ENCODE results near the gene TREX2. TPM values are rescaled to one million over a fixed set of nuclear protein-coding genes. Genes with fewer than 3 reads are reported as not detected.

Gene TREX2
- total RNA-seq, 1 experiment from 2014 or later, result 0.30 TPM

- no peaks in the 10 kb centered on the region for H3K9me2 ChIP-seq (replicated peaks; ENCODE audit: insufficient read depth, low read length)
- no peaks in the 10 kb centered on the region for H4K20me1 ChIP-seq (ENCODE audit: insufficient read depth, low read depth, low read length)
- no peaks in the 10 kb centered on the region for H3K4me1 ChIP-seq (ENCODE audit: low read length)
- H3K27me3 ChIP-seq (ENCODE audit: low read length), result no peaks in the 10 kb centered on the region
- no peaks in the 10 kb centered on the region for H3K79me2 ChIP-seq (ENCODE audit: low read length)
- no peak overlapping the region for H2AFZ ChIP-seq (ENCODE audit: low read length)
- H3K36me3 ChIP-seq (ENCODE audit: insufficient read depth, low read length), result no peaks in the 10 kb centered on the region
- no peak overlapping the region for H3K4me2 ChIP-seq (ENCODE audit: low read depth, low read length, poor library complexity, severe bottlenecking)
- DNase-seq, result peak; percentile 12
- H3K9ac ChIP-seq (ENCODE audit: low read length), result no peak overlapping the region
- no peak overlapping the region for H3K4me3 ChIP-seq (ENCODE audit: low read length)
- no peak overlapping the region for H3K27ac ChIP-seq (ENCODE audit: low read length)
- no peaks in the 10 kb centered on the region for H3K9me3 ChIP-seq (ENCODE audit: low read length)
These were observed 47.4 kb downstream of the TREX2 start for GRCh38 chrX:153398275-153398960.

DNA sequence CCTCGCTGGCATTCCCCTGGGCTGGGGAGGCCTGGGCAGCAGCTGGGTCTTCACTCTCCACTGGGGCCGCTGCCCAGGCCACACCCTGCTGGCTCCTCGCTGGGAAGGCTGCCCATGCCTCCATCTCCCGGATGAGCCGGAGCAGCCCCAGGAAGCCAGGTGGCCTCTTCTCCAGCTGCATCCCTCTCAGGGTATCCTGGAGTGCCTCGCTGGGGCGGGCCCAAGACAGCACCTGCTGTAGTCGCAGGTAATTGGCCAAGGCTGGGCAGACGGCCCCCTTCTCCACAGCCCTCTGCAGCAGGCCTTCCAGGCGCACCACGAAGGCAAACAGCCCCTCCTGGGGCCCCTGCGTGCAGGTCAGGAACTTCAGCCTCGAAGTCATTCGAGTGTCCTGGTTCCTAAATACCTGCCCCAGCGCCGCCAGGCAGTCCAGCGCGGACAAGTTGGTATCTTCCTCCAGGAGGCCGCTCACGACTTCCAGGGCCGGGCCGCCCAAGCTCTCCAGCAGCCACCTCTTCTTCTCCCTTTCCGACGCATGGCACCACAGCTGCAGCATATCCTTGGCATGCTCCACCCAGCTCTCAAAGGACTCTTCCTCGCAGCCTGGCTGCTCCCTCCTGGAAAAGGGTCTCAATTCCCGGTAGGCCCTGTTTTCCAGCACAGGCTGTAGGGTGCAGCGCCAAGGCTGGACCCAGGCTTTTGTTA, 48.4 kb downstream of the TREX2 start:
- Histone ChIP-seq H3K27ac (ENCODE audit: low read length) (no peak overlapping the region), H3K79me2 (ENCODE audit: low read length) (no peaks in the 10 kb centered on the region), H2AFZ (ENCODE audit: low read length) (no peak overlapping the region), H3K9me3 (ENCODE audit: low read length) (no peaks in the 10 kb centered on the region), H3K4me1 (ENCODE audit: low read length) (no peaks in the 10 kb centered on the region), H3K4me3 (ENCODE audit: low read length) (no peak overlapping the region), H3K4me2 (ENCODE audit: low read depth, low read length, poor library complexity, severe bottlenecking) (no peak overlapping the region), H3K36me3 (ENCODE audit: insufficient read depth, low read length) (no peaks in the 10 kb centered on the region), H3K9me2 (replicated peaks; ENCODE audit: insufficient read depth, low read length) (no peaks in the 10 kb centered on the region), H3K27me3 (ENCODE audit: low read length) (no peaks in the 10 kb centered on the region), H3K9ac (ENCODE audit: low read length) (no peak overlapping the region), H4K20me1 (ENCODE audit: insufficient read depth, low read depth, low read length) (no peaks in the 10 kb centered on the region)
- DNase-seq, result peak; percentile 17

- H3K9me3 ChIP-seq (ENCODE audit: low read length), result no peaks in the 10 kb centered on the region
- no peaks in the 10 kb centered on the region for H3K36me3 ChIP-seq (ENCODE audit: insufficient read depth, low read length)
- H3K27me3 ChIP-seq (ENCODE audit: low read length), result no peaks in the 10 kb centered on the region
- no peaks in the 10 kb centered on the region for H4K20me1 ChIP-seq (ENCODE audit: insufficient read depth, low read depth, low read length)
- DNase-seq, result no peak
- no peak overlapping the region for H3K4me3 ChIP-seq (ENCODE audit: low read length)
- H3K9me2 ChIP-seq (replicated peaks; ENCODE audit: insufficient read depth, low read length), result no peaks in the 10 kb centered on the region
- H3K9ac ChIP-seq (ENCODE audit: low read length), result no peak overlapping the region
- H3K4me1 ChIP-seq (ENCODE audit: low read length), result no peaks in the 10 kb centered on the region
- H2AFZ ChIP-seq (ENCODE audit: low read length), result no peak overlapping the region
- H3K4me2 ChIP-seq (ENCODE audit: low read depth, low read length, poor library complexity, severe bottlenecking), result no peak overlapping the region
- H3K79me2 ChIP-seq (ENCODE audit: low read length), result no peaks in the 10 kb centered on the region
- no peak overlapping the region for H3K27ac ChIP-seq (ENCODE audit: low read length)
These were observed 49.3 kb downstream of the TREX2 start for GRCh38 chrX:153396320-153397195.

DNA sequence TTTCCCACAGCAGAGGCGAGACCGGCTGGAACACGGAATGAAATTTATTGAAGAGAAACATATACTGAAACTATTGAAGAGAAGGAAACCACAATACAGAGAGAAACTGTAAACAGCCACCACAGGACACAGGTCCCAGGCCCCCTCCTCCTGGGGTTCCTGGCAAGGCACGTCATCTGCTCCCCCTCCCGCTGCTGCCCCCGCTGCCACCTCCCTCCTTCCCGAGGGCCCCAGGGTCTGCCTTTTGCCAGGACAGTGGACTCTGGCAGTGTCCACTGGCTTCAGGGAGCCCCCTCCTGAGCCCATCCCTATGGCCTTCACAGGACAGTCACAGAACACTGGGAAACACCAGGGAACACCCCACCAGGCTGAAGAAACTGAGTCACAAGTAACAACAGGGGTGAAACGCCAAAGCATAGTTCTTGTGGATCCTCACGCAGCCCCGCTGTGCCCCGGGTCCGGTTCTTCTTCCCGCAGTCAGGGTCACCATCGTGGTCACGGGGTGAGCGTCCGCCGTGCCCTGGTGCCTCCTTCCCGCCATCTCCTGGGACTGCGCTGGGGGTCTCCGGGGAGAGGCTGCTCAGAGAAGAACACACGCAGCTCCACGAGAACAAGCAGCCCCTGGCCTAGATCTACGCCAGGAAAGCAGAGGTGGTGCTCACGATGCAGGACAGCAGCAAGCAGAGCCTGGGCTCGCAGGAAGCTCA, 50.1 kb downstream of the TREX2 start:
- no peak overlapping the region for H3K4me2 ChIP-seq (ENCODE audit: low read depth, low read length, poor library complexity, severe bottlenecking)
- no peak overlapping the region for H3K9ac ChIP-seq (ENCODE audit: low read length)
- H3K79me2 ChIP-seq (ENCODE audit: low read length), result no peaks in the 10 kb centered on the region
- H3K4me1 ChIP-seq (ENCODE audit: low read length), result no peaks in the 10 kb centered on the region
- H2AFZ ChIP-seq (ENCODE audit: low read length), result no peak overlapping the region
- DNase-seq, result no peak
- H3K27ac ChIP-seq (ENCODE audit: low read length), result no peak overlapping the region
- H3K27me3 ChIP-seq (ENCODE audit: low read length), result no peaks in the 10 kb centered on the region
- H3K9me2 ChIP-seq (replicated peaks; ENCODE audit: insufficient read depth, low read length), result no peaks in the 10 kb centered on the region
- H3K4me3 ChIP-seq (ENCODE audit: low read length), result no peak overlapping the region
- no peaks in the 10 kb centered on the region for H4K20me1 ChIP-seq (ENCODE audit: insufficient read depth, low read depth, low read length)
- no peaks in the 10 kb centered on the region for H3K9me3 ChIP-seq (ENCODE audit: low read length)
- H3K36me3 ChIP-seq (ENCODE audit: insufficient read depth, low read length), result no peaks in the 10 kb centered on the region

DNA sequence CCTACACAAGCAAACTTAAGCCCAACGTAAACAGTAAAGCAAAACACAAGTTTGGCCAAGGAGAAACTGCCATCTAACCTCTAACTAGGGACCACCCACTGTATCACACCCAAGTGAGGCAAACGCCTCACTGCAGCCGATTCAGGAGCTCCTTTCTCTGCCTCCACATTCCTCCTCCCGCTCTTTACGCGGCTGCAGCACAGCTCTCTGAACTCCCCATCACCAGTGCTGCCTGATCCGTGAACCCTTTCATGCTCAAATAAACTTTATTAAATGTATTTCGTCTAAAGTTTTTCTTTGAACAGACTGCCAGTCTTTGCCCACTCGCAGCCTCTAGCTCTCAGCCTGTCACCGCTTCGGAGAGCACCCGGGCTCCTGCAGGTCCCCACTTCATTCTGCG, 51.2 kb downstream of the TREX2 start:
- H3K4me2 ChIP-seq (ENCODE audit: low read depth, low read length, poor library complexity, severe bottlenecking), result no peak overlapping the region

More for the DNA sequence above, 51.2 kb downstream of the TREX2 start:
- H3K9ac ChIP-seq (ENCODE audit: low read length), result no peak overlapping the region
- no peaks in the 10 kb centered on the region for H3K9me2 ChIP-seq (replicated peaks; ENCODE audit: insufficient read depth, low read length)
- H3K4me1 ChIP-seq (ENCODE audit: low read length), result no peaks in the 10 kb centered on the region
- no peak overlapping the region for H2AFZ ChIP-seq (ENCODE audit: low read length)
- no peaks in the 10 kb centered on the region for H3K79me2 ChIP-seq (ENCODE audit: low read length)
- DNase-seq, result no peak
- H3K27me3 ChIP-seq (ENCODE audit: low read length), result no peaks in the 10 kb centered on the region
- H3K36me3 ChIP-seq (ENCODE audit: insufficient read depth, low read length), result no peaks in the 10 kb centered on the region
- H3K27ac ChIP-seq (ENCODE audit: low read length), result no peak overlapping the region
- no peaks in the 10 kb centered on the region for H3K9me3 ChIP-seq (ENCODE audit: low read length)
- H4K20me1 ChIP-seq (ENCODE audit: insufficient read depth, low read depth, low read length), result no peaks in the 10 kb centered on the region
- H3K4me3 ChIP-seq (ENCODE audit: low read length), result no peak overlapping the region

Small RNAs within 50 kb of the gene (small RNA-seq; reads per million reads assigned to genes)
- gene RN7SL667P, result not detected

Other genes with a start within 250 kb of the TREX2 start
- not detected in 2 replicates for gene PNMA6F, start 124.3 kb downstream of the TREX2 start, total RNA-seq (2014; rRNA removed; shearing (Covaris generic); ENCODE audit: low replicate concordance)
- 15.7 and 16.6 TPM in 2 replicates for gene ZNF275, start 111.9 kb downstream of the TREX2 start, total RNA-seq (2014; rRNA removed; shearing (Covaris generic); ENCODE audit: low replicate concordance)
- not detected in 2 replicates for gene PNMA6E, start 44.7 kb downstream of the TREX2 start, total RNA-seq (2014; rRNA removed; shearing (Covaris generic); ENCODE audit: low replicate concordance)
- gene ZFP92, start 34.6 kb downstream of the TREX2 start, total RNA-seq (2014; rRNA removed; shearing (Covaris generic); ENCODE audit: low replicate concordance), result not detected in 2 replicates
- 36.2 and 47.6 TPM in 2 replicates for gene HAUS7, start 24.5 kb upstream of the TREX2 start, total RNA-seq (2014; rRNA removed; shearing (Covaris generic); ENCODE audit: low replicate concordance)
- not detected in 2 replicates for gene BGN, start 48.9 kb upstream of the TREX2 start, total RNA-seq (2014; rRNA removed; shearing (Covaris generic); ENCODE audit: low replicate concordance)
- gene ATP2B3, start 71.6 kb upstream of the TREX2 start, total RNA-seq (2014; rRNA removed; shearing (Covaris generic); ENCODE audit: low replicate concordance), result not detected in 2 replicates
- gene CCNQ, start 153.1 kb upstream of the TREX2 start, total RNA-seq (2014; rRNA removed; shearing (Covaris generic); ENCODE audit: low replicate concordance), result 29.1 and 55.4 TPM in 2 replicates
- gene DUSP9, start 201.1 kb upstream of the TREX2 start, total RNA-seq (2014; rRNA removed; shearing (Covaris generic); ENCODE audit: low replicate concordance), result not detected in 2 replicates
- not detected in 2 replicates for gene PNCK, start 227.8 kb upstream of the TREX2 start, total RNA-seq (2014; rRNA removed; shearing (Covaris generic); ENCODE audit: low replicate concordance)
- gene SLC6A8, start 241.9 kb upstream of the TREX2 start, total RNA-seq (2014; rRNA removed; shearing (Covaris generic); ENCODE audit: low replicate concordance), result 0.14 TPM in 1 of 2 replicates, not detected in the other